NCI-H2196 (cell line): ENCODE results near the gene ATP2B1.
A peak's percentile ranks its signal among the peaks of the same experiment; 100 is the strongest.

ENCODE experiments used
- DNase-seq: peaks from one replicate; lab custom pipeline; 2025; ENCODE audit not compliant: unreplicated experiment; lab: John Stamatoyannopoulos, UW

Gene ATP2B1

DNA sequence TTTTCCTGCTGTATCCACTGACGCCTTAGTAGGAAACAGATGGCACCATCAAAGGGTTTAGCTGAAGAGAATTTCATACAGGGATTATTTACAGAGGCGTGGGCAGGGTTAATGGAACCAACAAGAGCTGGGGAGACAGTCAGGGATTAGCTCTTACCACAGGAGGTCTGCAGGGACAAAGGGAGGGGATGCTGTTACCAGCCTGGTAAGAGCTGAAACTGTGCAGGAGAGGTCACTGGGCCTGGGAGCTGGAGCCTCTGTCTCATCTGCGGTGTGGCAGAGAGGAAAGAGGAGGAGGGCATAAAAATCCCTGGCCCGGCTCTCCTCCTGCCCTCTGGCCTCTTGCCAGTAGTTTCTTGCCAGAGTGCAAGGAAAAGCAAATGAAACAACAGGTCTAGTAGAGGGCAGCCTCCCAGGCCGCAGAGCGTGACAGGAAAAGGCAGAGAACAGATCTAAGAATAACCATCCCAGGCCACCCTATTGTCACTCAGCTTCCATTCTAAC lies 163.9 kb downstream of the ATP2B1 start:
- DNase-seq, result peak; percentile 82

DNA sequence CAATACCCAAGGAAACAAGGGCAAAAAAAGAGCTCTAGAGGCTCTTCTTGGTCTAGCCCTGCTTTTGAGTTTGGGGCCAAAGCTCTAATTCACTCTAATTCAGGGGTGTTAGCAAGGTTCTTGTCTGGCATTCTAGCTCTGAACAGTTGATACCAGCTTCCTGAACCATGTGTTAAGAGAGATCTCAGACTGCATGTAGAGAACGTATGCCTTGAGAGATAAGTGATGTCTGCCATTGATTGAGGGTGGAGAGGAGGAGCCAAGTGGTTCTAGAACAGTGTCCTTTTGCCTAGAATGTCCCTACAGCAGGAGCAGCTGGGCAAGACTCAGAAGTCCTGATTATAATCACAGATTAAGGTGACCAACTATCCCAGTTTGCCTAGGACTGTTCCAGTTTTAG lies 164.6 kb downstream of the ATP2B1 start:
- DNase-seq, result no peak

DNA sequence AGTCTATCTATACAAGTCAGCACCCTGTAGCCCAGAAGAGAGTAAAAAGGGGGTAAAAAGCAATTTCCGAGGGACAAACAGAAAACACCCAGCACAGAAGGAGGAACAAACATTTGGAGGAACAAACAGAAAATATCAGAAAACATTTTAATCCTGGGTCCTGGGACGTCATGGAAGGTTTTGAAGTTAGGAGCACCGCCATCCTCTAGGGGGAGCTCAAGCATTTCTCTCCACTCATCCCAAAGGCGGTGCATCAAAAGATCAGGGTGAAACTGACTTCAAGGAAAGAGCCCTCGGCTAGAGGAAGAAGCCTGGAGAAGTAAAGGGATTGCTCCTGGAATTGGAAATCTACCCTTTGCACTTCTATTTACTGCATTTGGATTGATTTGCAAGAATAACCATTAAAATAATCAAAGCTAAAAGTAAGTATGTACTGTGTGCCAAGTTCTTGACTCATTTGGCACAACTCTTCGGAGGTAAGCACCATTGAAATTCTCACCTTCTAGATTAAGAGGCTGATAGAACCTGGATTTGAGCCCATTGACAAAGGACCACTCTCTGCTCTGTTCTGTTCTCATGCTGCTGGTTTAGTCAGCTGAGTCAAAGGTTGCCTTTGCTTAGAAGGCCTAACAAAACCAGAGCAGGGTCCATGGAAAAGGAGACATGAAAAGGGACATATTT lies 165.6 kb downstream of the ATP2B1 start:
- DNase-seq, result peak; percentile 76

DNA sequence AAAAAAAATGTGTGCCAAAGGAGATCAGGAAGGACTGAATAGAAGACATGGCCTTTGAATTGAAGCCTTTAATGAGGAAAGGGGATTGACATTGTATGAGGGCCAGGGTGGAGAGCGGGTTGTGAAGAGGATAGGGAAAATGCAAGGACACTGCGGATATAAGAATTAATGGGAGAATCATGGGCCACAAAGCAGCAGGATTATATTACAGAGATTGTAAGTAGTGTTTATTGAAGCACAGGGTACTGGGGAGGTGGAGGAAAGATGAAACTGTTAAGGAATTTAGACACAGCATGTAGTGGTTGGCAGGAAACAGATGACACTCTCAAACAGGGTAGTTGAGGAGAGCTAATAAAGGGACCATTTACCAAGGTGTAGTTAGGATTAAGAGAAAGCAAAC lies 166.4 kb downstream of the ATP2B1 start:
- no peak for DNase-seq

DNA sequence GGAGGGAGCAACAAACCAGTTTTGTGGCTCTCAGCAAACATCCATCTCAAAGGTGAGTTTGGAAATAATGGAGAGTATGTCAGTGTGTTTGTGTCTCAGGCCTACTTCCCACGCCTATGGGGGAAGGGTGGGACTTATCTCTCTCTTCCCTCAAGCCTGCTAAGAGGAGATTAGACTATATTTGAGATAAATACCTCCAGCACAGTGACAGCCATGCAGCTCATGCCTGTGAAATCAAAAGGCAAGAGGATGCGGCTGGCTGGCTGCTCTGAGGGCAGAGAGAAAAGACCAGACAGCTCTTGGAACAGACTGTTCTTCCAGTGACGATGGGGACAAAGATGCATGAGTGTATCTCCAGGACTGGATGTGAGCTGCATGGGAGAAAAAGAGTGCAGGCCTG lies 168.1 kb downstream of the ATP2B1 start:
- no peak for DNase-seq

DNA sequence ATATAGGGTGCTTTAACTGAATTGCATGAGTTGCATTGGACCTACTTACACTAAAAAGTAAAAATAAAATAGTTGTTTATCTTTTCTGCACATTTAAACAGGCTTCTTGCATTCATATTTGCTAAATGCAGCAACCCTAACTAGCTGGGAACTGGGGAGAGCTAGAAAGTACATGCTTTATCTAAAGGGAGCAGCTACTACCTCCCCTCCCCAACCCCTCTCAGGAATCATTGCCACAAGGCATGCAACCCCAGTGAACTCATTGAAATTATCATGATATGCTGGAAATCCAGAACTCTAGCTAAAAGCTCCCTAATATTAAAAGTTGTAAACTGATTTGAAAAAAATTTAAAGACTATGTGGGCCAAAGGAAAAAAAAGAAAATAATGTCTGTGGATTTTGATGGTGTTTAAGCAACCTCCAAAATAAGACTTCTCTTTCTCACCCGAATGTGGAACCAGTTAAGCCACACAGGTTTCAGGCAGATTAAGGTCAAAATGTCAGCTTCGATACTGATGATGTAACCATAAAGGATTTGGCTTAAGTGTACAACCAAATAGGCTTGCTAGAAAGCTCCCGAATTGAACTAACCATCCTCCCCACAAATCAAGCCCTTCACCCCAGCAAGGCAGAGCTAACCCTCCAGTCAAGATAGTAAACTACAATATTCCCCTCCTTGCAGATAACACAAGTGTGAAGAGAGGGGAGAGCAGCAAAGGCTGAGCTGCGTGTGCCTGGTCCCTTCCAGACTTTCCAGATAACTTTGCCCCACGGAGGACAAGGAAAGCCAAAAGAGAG lies 169.0 kb downstream of the ATP2B1 start:
- no peak for DNase-seq

DNA sequence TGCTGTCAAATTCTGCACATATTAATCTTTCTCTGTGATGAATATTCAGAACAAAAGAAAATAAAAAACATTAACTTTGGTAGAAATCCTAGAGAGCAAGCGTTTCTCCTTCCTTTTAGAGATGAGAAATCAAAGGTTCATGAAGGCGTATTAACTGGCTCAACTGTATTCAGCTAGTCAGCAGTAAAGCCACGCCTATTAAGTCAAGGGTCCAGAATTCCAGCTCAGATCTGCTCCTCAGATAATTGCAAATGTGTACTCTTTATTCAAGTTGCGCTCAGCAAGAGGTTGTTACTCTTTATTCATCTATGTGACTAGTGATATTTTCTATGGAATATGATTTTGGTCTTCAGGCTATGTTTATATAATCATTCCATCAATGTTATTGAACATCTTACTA lies 169.7 kb downstream of the ATP2B1 start:
- DNase-seq, result no peak
